ENCODE results near the gene FPR1. TPM values are rescaled to one million over a fixed set of nuclear protein-coding genes. Genes with fewer than 3 reads are reported as not detected.

Gene FPR1
- total and polyA plus RNA-seq, 2 of the 8 experiments (the other 6 are each of a cell fraction or from before 2014, with no cell fraction given), result 0.11 TPM; not detected in 1

- no peak overlapping the region for H3K4me3 ChIP-seq (ENCODE audit: extremely low read depth in 1 of 4, insufficient read depth in 2 of 4, low read depth in 3 of 4, low read length in 4 of 4)
- H3K14ac ChIP-seq (ENCODE audit: insufficient read length), result no peak overlapping the region
- no peak overlapping the region for H2BK5ac ChIP-seq (ENCODE audit: low read depth, low read length)
- no peak for FAIRE-seq
- H2AK5ac ChIP-seq (ENCODE audit: low read depth, low read length), result no peak overlapping the region
- H4K91ac ChIP-seq (replicated peaks; ENCODE audit: insufficient read length, low read length), result no peak overlapping the region
- no peak overlapping the region for H3K4me2 ChIP-seq (ENCODE audit: insufficient read depth in 1 of 2, low read depth in 2 of 2, low read length in 2 of 2)
- H3K27ac ChIP-seq (ENCODE audit: low read depth, low read length), result no peak overlapping the region
- TF ChIP-seq SAP30 (IDR thresholded peaks at IDR 0.05; ENCODE audit: insufficient read depth, insufficient replicate concordance, low read length) (no peak), RNF2 (IDR thresholded peaks at IDR 0.05; ENCODE audit: borderline replicate concordance, low read depth, low read length, missing control alignments, poor library complexity, severe bottlenecking) (no peak), JUND (IDR thresholded peaks at IDR 0.05; ENCODE audit: low read length) (no peak), EZH2 (IDR thresholded peaks at IDR 0.05; ENCODE audit: low read depth, low read length, severe bottlenecking) (no peak), CEBPB (IDR thresholded peaks at IDR 0.05; ENCODE audit: low read depth, low read length) (no peak), YY1 (IDR thresholded peaks at IDR 0.05; ENCODE audit: low read depth, low read length) (no peak), SRF (IDR thresholded peaks at IDR 0.05; ENCODE audit: low read depth, low read length) (no peak), PHF8 (conservative IDR thresholded peaks at IDR 0.05; ENCODE audit: low read depth, low read length) (no peak), GABPA (IDR thresholded peaks at IDR 0.05; ENCODE audit: borderline replicate concordance, insufficient read depth, low read length) (no peak)
- H3K18ac ChIP-seq (ENCODE audit: extremely low read depth, low read length), result no peak overlapping the region
- no peaks in the 10 kb centered on the region for H3K36me3 ChIP-seq (ENCODE audit: control insufficient read depth in 2 of 4, insufficient read depth in 4 of 4, low read length in 3 of 4)
- 73% methylated on average over 2 of the region's 2 CpGs; no CpG with 5 or more reads in 1 of the 2 experiments for WGBS, 2 experiments (ENCODE audit: extremely low coverage in 1 of 2, insufficient coverage in 1 of 2, insufficient read length in 1 of 2, insufficient replicate concordance in 2 of 2, low coverage in 1 of 2, low lambda C conversion rate in 2 of 2, missing lambda C conversion rate in 1 of 2)
- H2BK20ac ChIP-seq (ENCODE audit: low read length), result no peak overlapping the region
- H2BK15ac ChIP-seq (ENCODE audit: low read length), result no peak overlapping the region
- H3K79me1 ChIP-seq (ENCODE audit: low read depth, low read length), result no peaks in the 10 kb centered on the region
- H2AFZ ChIP-seq (ENCODE audit: low read length), result no peak overlapping the region
- H3K79me2 ChIP-seq (ENCODE audit: control insufficient read depth in 1 of 2, insufficient read depth in 2 of 2, low read length in 2 of 2), result no peaks in the 10 kb centered on the region
- H3K23ac ChIP-seq (ENCODE audit: insufficient read length), result no peak overlapping the region
- no peak overlapping the region for H3K56ac ChIP-seq (replicated peaks; ENCODE audit: insufficient read length, low read depth, low read length)
- H2BK12ac ChIP-seq (ENCODE audit: low read depth, low read length), result no peak overlapping the region
- H3K27me3 ChIP-seq (replicated peaks in 1 of 4; ENCODE audit: control insufficient read depth in 3 of 4, extremely low read depth in 1 of 4, insufficient read depth in 3 of 4, low read length in 3 of 4), result no peaks in the 10 kb centered on the region; a peak in 1 of 7 replicates
- H3K9me3 ChIP-seq (ENCODE audit: insufficient read depth in 2 of 2, low read depth in 1 of 2, low read length in 1 of 2), result no peaks in the 10 kb centered on the region
- ChIA-PET CTCF (ENCODE audit: partially characterized antibody) (interaction anchor here (0.7 to 1.3 kb wide), 3 partner anchors 69 to 142 kb away, joined by 3 read pairs; no protein-coding TSS in a partner anchor), POLR2A (ENCODE audit: partially characterized antibody) (no interaction called here)
- no peak overlapping the region for H3K4ac ChIP-seq (replicated peaks; ENCODE audit: insufficient read length, low read depth, low read length)
- H2BK120ac ChIP-seq (replicated peaks; ENCODE audit: low read depth, low read length), result no peak overlapping the region
- H4K5ac ChIP-seq (ENCODE audit: insufficient read length, low read depth, low read length), result no peak overlapping the region
- DNase-seq (ENCODE audit: low read depth in 1 of 2, low spot score in 2 of 2), result no peak
- H3K23me2 ChIP-seq (ENCODE audit: low read depth, low read length), result no peaks in the 10 kb centered on the region
- no peaks in the 10 kb centered on the region for H4K20me1 ChIP-seq (replicated peaks in 1 of 2; ENCODE audit: control insufficient read depth in 1 of 2, insufficient read depth in 2 of 2, low read length in 2 of 2)
- H3K4me1 ChIP-seq (replicated peaks in 1 of 4; ENCODE audit: control insufficient read depth in 3 of 4, insufficient read depth in 4 of 4, low read length in 3 of 4), result no peaks in the 10 kb centered on the region
- no peak overlapping the region for H4K8ac ChIP-seq (ENCODE audit: extremely low read depth, insufficient read depth, low read length)
- no peak overlapping the region for H3K9ac ChIP-seq (replicated peaks in 1 of 4; ENCODE audit: extremely low read depth in 1 of 4, low read depth in 3 of 4, low read length in 3 of 4)
Observed at GRCh38 chr19:51779703-51780102, 28.0 kb upstream of the FPR1 start.
